HG03095 (cell line): ENCODE measurements around the gene SKAP2.

Experiments used
- ATAC-seq: cut with Tn5 transposase; IDR thresholded peaks from one replicate; pipeline ENCODE4 v1.9.1; 2021; ENCODE audit warnings: moderate library complexity; ENCODE audit not compliant: unreplicated experiment

SKAP2 gene

GRCh38 chr7:26642416-26642815 lies 222.0 kb downstream of the SKAP2 start:
- ATAC-seq, result no peak

- ATAC-seq, result no peak
Measured at GRCh38 chr7:26639695-26640094, 224.7 kb downstream of the SKAP2 start.

GRCh38 chr7:26639111-26639510 lies 225.3 kb downstream of the SKAP2 start:
- ATAC-seq, result no peak

DNA sequence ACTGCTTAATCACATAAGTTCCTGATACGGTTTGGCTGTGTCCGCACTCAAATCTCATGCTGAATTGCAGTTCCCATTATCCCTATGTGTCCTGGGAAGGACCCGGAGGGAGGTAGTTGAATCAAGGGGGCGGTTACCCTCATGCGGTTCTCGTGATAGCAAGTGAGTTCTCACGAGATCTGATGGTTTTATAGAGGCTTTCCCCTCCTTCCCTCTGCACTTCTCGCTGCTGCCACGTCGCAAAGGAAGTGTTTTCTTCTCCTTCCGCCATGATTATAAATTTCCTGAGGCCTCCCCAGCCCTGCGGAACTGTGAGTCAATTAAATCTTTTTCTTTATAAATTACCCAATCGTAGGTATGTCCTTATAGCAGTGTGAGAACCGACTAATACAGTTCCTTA lies 226.2 kb downstream of the SKAP2 start:
- ATAC-seq, result no peak

DNA sequence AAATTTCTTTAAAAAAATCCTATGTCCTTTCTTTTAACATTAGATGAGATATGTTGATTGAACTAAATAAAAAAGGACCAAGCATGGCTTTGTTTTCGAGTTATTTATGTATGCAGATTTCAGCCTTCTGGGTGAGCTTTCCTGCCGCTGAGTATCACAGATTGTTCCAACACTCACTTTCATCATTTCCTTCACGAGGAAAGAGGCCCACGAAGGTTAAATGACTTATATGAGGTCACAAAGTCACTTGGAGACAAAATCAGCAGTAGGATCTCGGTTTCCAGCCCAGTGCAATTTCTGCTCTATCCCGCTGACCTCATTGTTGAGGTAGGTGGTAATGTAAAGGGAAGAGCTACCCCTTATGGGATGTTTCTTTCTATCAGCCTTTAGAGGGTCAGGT lies 226.8 kb downstream of the SKAP2 start:
- ATAC-seq, result no peak

DNA sequence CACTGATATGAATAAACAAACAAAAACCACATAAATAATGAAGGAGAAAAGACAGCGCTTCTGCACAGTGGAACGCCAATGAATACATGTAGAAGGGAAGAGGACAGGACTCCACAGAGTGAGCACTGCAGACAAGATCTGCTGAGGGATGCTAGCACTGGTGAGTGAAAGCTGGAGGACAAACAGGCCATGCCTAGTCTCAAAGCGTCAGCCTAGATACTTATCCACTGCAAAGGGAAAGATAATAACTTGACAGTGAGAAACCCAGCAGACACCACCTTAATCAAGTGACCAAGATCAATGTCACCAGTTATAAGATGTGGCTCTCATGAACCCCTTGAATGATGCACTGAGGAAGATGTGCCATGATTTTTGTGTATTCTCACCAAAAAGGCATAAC lies 227.6 kb downstream of the SKAP2 start:
- ATAC-seq, result no peak

GRCh38 chr7:26633557-26633956 lies 230.8 kb downstream of the SKAP2 start:
- ATAC-seq, result no peak

DNA sequence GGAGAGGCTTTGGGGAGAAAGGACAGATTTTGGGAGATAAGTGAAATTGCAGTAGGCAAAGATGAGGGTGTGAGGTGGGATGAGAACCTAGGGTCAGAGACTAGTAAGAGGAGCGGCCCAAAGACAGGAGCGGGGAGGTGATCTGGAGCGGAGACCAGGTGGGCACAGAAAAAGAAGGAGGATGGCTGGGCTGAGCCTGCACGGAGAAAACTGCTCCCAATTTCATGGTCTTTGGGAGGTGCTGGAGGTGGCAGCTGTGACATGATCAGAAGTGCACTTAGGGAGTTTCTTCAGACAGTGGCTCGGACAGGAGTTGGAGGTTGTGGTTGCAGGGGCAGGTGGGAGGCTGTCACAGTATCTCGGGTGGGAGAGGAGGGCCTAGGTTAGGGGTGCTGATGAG lies 232.8 kb downstream of the SKAP2 start:
- no peak for ATAC-seq

- ATAC-seq, result no peak
Measured at GRCh38 chr7:26630941-26631580, 233.3 kb downstream of the SKAP2 start.

- ATAC-seq, result no peak
Measured at GRCh38 chr7:26630361-26630760, 234.0 kb downstream of the SKAP2 start.

GRCh38 chr7:26629696-26630095 lies 234.7 kb downstream of the SKAP2 start:
- no peak for ATAC-seq

DNA sequence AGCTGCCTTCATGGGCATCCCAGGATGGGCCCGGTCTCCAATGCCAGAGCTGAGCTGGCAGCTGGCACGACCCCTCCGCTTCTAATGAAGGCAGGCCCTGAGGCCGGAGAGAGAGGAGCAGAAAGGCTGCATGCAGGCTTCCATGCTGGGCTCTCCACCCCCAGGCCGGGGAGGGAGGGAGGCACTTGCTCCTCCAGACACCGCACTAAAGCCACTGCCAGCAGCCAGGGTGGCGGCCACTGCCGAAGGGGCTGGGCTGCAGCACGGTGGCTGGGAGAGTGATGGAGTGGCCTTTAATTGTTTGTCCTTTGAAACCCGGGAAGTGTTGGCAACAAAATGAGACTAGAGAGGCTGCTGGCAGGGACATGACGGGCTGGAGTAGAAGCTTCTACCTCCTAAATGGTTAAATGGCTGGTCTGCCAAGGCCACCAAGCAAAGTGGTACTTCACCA lies 236.5 kb downstream of the SKAP2 start:
- ATAC-seq, result no peak

DNA sequence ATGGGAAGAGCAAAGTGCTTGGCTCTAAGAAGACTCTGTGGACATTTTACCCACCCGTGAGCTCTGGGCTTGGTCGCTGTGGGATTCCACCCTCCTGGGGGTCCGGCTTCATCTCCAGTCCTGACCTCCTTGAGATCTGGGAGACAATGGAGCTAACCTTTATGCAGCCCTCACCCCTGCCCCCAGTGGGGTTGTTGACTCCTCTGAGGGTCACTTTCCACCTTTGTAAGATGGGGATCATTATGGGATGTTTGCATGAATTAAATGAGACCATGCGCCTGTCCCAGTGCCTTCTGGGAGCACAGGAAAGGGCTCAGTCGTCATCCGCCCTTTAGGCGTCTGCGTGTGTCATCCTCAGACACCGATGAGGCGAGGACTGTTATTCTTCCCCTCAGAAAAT lies 237.2 kb downstream of the SKAP2 start:
- no peak for ATAC-seq

DNA sequence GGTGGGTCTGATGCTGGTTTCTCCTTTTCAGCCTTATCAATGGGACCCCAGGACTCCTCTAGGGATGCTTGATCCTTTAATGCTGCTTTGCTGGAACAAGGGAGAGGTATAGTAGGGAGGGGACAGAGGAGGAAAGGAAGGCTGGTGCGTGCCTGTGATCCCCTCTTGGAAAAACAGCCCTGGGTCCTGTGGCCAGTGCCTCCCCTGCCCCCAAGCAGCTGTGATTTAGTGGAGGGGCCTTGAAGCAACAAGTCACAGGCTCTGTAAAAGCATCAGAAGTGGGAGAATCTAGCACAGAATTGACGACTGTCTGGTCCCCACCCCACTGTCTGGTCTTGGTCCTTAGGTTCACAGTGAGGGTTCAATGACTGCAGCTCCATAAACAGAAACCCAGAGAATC lies 237.7 kb downstream of the SKAP2 start:
- no peak for ATAC-seq

- ATAC-seq, result no peak
Measured at GRCh38 chr7:26626156-26626555, 238.2 kb downstream of the SKAP2 start.

- no peak for ATAC-seq
Measured at GRCh38 chr7:26625286-26625685, 239.1 kb downstream of the SKAP2 start.

GRCh38 chr7:26624839-26625238 lies 239.6 kb downstream of the SKAP2 start:
- ATAC-seq, result no peak

- ATAC-seq, result no peak
Measured at GRCh38 chr7:26624431-26624830, 240.0 kb downstream of the SKAP2 start.

DNA sequence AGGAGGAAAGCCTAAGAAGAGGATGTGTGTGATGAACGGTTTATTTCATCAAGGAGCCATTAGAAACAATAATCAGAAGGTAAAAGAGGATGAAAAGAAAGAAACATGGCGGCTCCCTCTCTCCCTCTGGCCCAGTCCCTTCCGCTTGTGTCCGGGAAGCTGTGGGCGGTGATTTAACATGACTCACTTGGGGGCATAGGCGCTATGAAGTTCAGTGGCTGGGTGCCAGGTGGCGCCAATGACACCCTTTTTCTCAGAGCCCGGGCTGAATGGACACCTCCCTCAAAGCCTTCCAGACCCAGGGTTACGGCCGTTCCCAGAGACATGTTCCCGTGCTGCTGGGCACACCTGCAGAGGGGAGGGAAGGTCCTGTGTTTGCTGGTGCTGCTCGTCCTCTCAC lies 244.0 kb downstream of the SKAP2 start:
- no peak for ATAC-seq

DNA sequence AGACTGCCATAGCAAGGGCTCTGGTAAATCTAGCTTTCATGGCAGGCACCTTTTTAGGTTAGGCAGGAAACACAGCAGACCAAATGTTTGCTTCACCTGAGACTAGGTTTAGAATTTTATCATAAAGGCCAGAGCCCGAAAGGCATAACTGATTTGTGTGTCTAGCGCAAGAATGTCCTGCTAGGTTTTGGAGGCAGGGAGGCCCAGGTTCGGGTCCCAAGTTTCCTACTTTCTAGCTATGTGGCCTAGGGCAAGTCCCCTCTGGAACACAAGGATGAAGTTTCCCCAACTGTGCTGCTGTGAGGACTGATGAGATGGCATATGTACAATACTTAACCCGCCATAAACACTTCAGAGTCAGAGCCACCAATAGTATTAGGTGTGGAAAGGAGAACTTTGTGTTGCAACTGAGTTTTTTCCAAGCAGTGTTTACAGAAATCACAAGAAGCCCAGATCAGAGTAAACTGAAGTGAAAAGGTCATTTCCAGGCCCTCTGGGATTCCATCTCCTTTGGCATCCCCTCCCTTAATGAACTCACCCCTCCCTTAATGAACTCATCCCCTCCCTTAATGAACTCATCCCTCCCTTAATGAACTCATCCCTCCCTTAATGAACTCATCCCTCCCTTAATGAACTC lies 244.9 kb downstream of the SKAP2 start:
- ATAC-seq, result no peak

DNA sequence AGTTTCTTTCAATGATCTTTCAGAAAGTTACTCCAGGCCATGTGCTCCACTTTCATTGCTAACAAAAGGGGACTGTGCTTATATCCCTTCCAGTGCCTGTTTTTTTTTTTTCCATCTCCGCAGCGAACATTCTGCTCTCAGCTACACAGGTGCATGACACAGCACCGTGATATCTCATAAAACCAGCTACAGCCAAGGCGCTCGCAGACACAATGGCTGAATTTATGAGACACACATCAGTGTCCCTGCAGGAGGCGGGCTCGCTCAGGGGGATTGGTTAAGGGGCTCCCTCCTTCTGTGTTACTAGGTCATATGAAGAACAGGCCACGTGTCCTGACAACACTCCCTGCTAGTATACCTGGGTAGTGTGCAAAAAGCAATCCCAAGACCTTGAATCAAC lies 245.5 kb downstream of the SKAP2 start:
- ATAC-seq, result no peak

GRCh38 chr7:26618449-26618848 lies 245.9 kb downstream of the SKAP2 start:
- ATAC-seq, result no peak
